Kasumi-1 (cell line): Measurements from ENCODE around the gene GAS5.
"Not testable (repeated sequence)": the region's sequence is repeated elsewhere in the genome, so short reads cannot be mapped to it uniquely, and the experiment has no call there.

Source experiments
- DNase-seq, 2 experiments: peaks; one replicate each; lab custom pipeline; 2025; lab: John Stamatoyannopoulos, UW

GAS5 gene

GRCh38 chr1:173869021-173869359 lies 1.2 kb upstream of the GAS5 start:
- DNase-seq, result peak in 1 of 2 experiments; percentile 58

GRCh38 chr1:173868266-173869020 lies 654 bp upstream of the GAS5 start, which contains the start of gene ZBTB37:
Gene ZBTB37 (plus strand): TSS chr1:173868380. CDS start chr1:173870226, 1,846 bp downstream.
- peak; percentile 87 to 88 for DNase-seq

- peak in 1 of 2 experiments; percentile 48 for DNase-seq
Observed at GRCh38 chr1:173867141-173867752, 542 bp downstream of the GAS5 start.

GRCh38 chr1:173866413-173867115 lies 1.2 kb downstream of the GAS5 start:
- no peak for DNase-seq

GRCh38 chr1:173865468-173866164 lies 2.2 kb downstream of the GAS5 start:
- DNase-seq, result no peak

- no peak for DNase-seq
Observed at GRCh38 chr1:173864179-173864867, 3.5 kb downstream of the GAS5 start.

GRCh38 chr1:173863224-173864161 lies 4.3 kb downstream of the GAS5 start:
- no peak for DNase-seq

GRCh38 chr1:173862769-173863223 lies 5.0 kb downstream of the GAS5 start:
- DNase-seq, result peak; percentile 50 to 68

GRCh38 chr1:173862146-173862768 lies 5.5 kb downstream of the GAS5 start:
- DNase-seq, result peak in 1 of 2 experiments; percentile 36

GRCh38 chr1:173861731-173862145 lies 6.1 kb downstream of the GAS5 start:
- peak; percentile 29 to 34 for DNase-seq

GRCh38 chr1:173860065-173860464 lies 7.7 kb downstream of the GAS5 start:
- no peak for DNase-seq

GRCh38 chr1:173859547-173859946 lies 8.2 kb downstream of the GAS5 start:
- DNase-seq, result not testable (repeated sequence)

- no peak for DNase-seq
Observed at GRCh38 chr1:173857363-173857917, 10.3 kb downstream of the GAS5 start.

- DNase-seq, result no peak
Observed at GRCh38 chr1:173856903-173857302, 10.9 kb downstream of the GAS5 start.

- no peak for DNase-seq
Observed at GRCh38 chr1:173856014-173856413, 11.8 kb downstream of the GAS5 start.

GRCh38 chr1:173853074-173853473 lies 14.7 kb downstream of the GAS5 start:
- no peak for DNase-seq

- no peak for DNase-seq
Observed at GRCh38 chr1:173852105-173852504, 15.7 kb downstream of the GAS5 start.

GRCh38 chr1:173832748-173833147 lies 35.0 kb downstream of the GAS5 start:
- no peak for DNase-seq

- DNase-seq, result no peak
Observed at GRCh38 chr1:173827611-173828010, 40.2 kb downstream of the GAS5 start.
